Duodenal mucosa (tissue), 2 donors: ENCODE data around the gene COX7B.
A peak's percentile ranks its signal among the peaks of the same experiment; 100 is the strongest.
"Not testable (repeated sequence)": the region's sequence is repeated elsewhere in the genome, so short reads cannot be mapped to it uniquely, and the experiment has no call there.

Experiments used
- H3K27ac ChIP-seq: one replicate; pipeline ENCODE4 v1.7.0; 2013; ENCODE audit warnings: low read depth, low read length
- H3K27me3 ChIP-seq, 2 donors: one replicate each; pipeline ENCODE4 v1.7.0; 2013; ENCODE audit warnings: low read length in 2 of 2, control low read depth in 1 of 2; ENCODE audit not compliant: insufficient read depth in 2 of 2, control insufficient read depth in 1 of 2
- H3K36me3 ChIP-seq, 2 donors: one replicate each; pipeline ENCODE4 v1.7.0; 2013; ENCODE audit warnings: low read length in 2 of 2, control low read depth in 1 of 2; ENCODE audit not compliant: insufficient read depth in 2 of 2, control insufficient read depth in 1 of 2
- H3K4me1 ChIP-seq, 2 donors: one replicate each; pipeline ENCODE4 v1.7.0; 2013; ENCODE audit warnings: low read length in 2 of 2, control low read depth in 1 of 2; ENCODE audit not compliant: insufficient read depth in 2 of 2, control insufficient read depth in 1 of 2
- H3K4me3 ChIP-seq, 2 donors: one replicate each; pipeline ENCODE4 v1.7.0; 2013; ENCODE audit warnings: low read length in 2 of 2, low read depth in 1 of 2
- H3K9ac ChIP-seq, 2 donors: one replicate each; pipeline ENCODE4 v1.7.0; 2013; ENCODE audit warnings: low read length in 2 of 2, low read depth in 1 of 2
- H3K9me3 ChIP-seq, 2 donors: one replicate each; pipeline ENCODE4 v1.7.0; 2013; ENCODE audit warnings: low read length in 2 of 2, control low read depth in 1 of 2; ENCODE audit not compliant: control insufficient read depth in 1 of 2

Gene COX7B

DNA sequence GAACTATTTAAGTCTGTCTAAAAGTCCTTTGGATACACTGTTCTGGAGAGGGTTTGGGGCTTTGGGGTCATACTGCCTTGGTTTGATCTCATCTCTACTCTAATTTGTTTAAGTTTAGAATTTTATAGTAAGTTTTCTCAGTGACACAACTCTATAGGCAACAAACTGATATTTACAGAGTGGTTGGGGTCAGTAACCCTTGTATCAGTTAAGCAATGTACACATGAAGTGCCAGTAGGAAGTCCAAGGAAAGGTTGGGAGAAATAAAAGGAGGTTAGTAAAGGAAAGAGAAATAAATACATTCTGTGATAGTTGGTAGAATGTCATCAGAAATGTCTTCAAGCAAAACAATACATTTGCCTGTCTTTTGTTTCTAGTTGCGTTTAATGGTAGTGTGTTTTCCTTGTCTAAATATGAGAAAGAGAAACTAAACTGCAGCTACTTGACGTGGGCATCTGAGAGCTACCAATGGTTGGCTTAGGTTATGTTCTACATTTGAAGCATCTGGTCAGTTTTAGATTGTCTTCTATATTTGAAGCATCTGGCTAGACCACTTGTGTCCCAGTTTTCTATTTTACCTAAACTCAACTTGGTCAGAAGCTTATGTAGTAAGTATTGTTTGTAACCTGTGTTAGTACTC, 18.1 kb downstream of the COX7B start:
- Histone ChIP-seq H3K9ac (no peak overlapping the region), H3K27me3 (no peaks in the 10 kb centered on the region), H3K4me1 (peaks cover 0 to 5% of the 10 kb centered on the region in 2 donors), H3K4me3 (peak overlapping the region in 1 of 2 donors; percentile 15), H3K36me3 (no peaks in the 10 kb centered on the region), H3K9me3 (no peaks in the 10 kb centered on the region), H3K27ac (no peak overlapping the region)

DNA sequence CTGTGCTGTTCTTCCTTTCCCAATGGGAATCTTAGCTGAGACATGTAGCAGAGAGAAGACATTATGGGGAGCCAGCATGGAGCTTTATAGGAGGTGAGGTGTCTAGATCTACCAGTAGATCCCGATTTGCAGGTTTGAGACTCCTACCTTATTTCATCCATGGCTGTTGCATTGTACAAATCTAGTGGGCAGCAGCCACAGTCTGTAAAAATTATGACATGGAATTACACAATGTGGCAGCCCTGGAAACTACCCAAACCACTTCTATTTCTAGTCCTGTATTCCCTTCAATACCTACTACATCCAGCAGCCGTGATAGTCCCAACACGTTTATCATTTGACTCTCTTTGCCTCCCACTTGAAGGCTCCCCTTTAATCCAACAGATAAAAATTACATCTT, 19.3 kb downstream of the COX7B start:
- peaks cover 0 to 1% of the 10 kb centered on the region in 2 donors for H3K4me1 ChIP-seq
- H3K27ac ChIP-seq: no peak overlapping the region
- H3K27me3 ChIP-seq: no peaks in the 10 kb centered on the region
- H3K9me3 ChIP-seq: no peaks in the 10 kb centered on the region
- no peak overlapping the region for H3K9ac ChIP-seq
- H3K4me3 ChIP-seq: no peak overlapping the region
- H3K36me3 ChIP-seq: no peaks in the 10 kb centered on the region

DNA sequence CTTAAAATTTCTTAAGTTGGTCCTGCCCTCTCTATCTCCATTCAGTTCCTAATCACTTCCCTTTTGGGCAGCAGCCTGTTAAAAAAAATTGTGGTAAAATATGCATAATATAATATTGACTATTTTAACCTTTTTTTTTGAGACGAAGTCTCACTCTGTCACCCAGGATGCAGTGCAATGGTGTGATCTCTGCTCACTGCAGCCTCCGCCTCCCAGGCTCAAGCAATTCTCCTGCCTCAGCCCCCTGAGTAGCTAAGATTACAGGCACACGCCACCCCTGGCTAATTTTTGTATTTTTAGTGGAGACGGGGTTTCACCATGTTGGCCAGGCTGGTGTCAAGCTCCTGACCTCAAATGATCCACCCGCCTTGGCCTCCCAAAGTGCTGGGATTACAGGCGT, 20.1 kb downstream of the COX7B start:
- H3K27me3 ChIP-seq, H3K36me3 ChIP-seq, H3K9me3 ChIP-seq, H3K27ac ChIP-seq, H3K4me1 ChIP-seq, H3K9ac ChIP-seq, H3K4me3 ChIP-seq: not testable (repeated sequence)

DNA sequence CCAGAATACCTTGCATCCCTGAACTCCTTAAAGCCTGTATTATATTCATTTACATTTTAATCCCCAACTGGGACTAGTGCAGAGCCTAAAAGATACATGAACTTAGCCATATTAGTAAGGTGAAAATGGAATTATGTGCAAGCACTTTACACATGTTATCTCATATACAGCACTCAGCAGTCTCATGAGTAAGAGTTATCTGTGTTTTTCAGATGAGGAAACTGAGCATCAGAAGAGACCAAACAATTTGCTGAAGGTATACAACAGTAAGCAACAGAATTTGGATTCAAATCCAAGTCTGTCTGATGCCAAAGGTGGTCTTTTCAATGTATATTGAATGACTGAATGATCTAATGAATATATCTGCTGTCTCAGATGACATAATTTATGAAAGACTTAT, 23.5 kb downstream of the COX7B start:
- Histone ChIP-seq H3K4me3 (no peak overlapping the region), H3K9me3 (no peaks in the 10 kb centered on the region), H3K27me3 (no peaks in the 10 kb centered on the region), H3K36me3 (no peaks in the 10 kb centered on the region), H3K4me1 (no peaks in the 10 kb centered on the region), H3K27ac (no peak overlapping the region), H3K9ac (no peak overlapping the region)

DNA sequence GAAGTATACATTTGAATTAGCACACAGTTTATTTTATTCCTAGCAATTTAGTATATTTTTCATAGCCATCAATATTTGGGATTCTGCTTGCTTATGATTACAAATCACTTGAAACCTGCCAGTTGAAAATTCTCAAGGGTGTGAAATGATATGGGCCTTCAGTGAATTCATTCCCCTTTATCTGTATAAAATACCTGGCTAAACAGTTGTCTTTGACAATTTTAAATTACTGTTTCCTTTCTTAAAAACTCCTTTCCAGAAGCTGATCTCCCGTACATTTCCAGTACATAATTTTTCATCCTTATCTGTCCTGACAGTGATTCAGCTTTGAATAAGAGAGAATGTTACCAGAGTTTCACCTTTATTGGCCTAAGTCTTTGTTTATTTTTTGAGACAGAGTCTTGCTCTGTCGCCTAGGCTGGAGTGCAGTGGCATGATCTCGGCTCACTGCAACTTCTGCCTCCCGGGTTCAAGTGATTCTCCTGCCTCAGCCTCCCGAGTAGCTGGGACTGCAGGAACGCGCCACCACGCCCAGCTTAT, 25.1 kb downstream of the COX7B start:
- H3K4me1 ChIP-seq: no peaks in the 10 kb centered on the region
- no peaks in the 10 kb centered on the region for H3K27me3 ChIP-seq
- H3K9ac ChIP-seq: no peak overlapping the region
- H3K9me3 ChIP-seq: no peaks in the 10 kb centered on the region
- no peaks in the 10 kb centered on the region for H3K36me3 ChIP-seq
- H3K27ac ChIP-seq: no peak overlapping the region
- no peak overlapping the region for H3K4me3 ChIP-seq

DNA sequence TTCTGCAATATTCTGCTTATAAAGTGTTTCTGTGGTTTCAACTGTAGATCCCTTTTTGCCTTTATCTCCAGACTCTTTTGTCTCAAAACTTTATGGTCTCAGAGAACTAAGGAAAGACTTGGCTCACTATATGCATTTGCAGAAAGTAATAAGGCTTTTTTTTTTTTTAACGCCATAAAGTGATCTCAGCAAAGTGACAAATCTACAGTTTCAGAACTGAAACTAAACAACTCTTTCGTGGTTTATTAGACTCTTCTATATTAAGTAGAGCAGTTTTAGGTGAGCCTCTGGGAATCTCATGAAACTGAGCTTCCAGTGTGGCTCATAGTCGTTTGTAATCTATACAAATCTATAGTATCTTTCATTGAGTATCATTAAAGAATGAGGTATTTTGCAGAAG, 26.5 kb downstream of the COX7B start:
- H3K27me3 ChIP-seq: no peaks in the 10 kb centered on the region
- no peaks in the 10 kb centered on the region for H3K9me3 ChIP-seq
- H3K27ac ChIP-seq: no peak overlapping the region
- no peak overlapping the region for H3K9ac ChIP-seq
- H3K36me3 ChIP-seq: no peaks in the 10 kb centered on the region
- H3K4me3 ChIP-seq: no peak overlapping the region
- no peaks in the 10 kb centered on the region for H3K4me1 ChIP-seq

DNA sequence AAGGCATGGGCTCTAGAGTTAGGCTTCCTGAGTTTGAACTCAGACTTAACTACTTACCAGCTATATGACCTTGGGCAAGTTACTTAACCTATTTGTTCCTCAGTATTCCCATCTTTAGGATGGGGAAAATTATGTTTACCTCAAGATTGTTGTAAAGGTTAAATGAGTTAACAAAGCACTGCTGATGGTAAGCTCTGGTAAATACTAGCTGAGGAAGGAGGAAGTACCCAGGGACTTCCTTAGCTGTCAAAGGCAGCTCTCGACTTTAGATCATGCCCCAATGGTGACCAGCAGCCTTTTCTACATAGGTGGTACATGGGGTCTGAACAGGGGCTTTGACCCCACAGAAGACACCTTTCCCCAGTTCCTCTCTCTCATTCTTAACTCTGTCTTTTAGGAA, 31.3 kb downstream of the COX7B start:
- no peaks in the 10 kb centered on the region for H3K36me3 ChIP-seq
- H3K4me3 ChIP-seq: no peak overlapping the region
- H3K27ac ChIP-seq: no peak overlapping the region
- no peaks in the 10 kb centered on the region for H3K4me1 ChIP-seq
- no peak overlapping the region for H3K9ac ChIP-seq
- no peaks in the 10 kb centered on the region for H3K9me3 ChIP-seq
- no peaks in the 10 kb centered on the region for H3K27me3 ChIP-seq

DNA sequence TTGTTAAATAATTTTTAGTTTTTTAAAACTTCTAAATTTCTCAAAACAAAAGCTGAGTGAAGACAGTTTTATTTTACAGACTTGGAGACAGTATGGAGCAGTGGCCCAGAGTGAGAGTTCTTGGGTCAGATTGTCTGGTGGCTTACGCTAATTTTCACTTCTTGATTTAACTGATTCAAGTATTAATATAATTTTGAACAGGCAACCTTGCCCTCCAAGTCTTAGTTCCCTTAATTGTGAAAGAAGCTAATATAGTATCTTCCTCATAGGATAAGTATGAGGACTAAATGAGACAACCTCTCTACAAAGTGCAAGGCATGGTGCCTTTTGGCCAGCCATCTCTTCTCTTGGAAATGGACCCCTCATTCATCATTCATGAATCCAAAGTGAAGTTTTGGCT, 36.6 kb downstream of the COX7B start:
- no peak overlapping the region for H3K27ac ChIP-seq
- H3K36me3 ChIP-seq: no peaks in the 10 kb centered on the region
- H3K9me3 ChIP-seq: no peaks in the 10 kb centered on the region
- H3K27me3 ChIP-seq: no peaks in the 10 kb centered on the region
- H3K4me1 ChIP-seq: peaks cover 0 to 4% of the 10 kb centered on the region in 2 donors
- H3K4me3 ChIP-seq: no peak overlapping the region
- H3K9ac ChIP-seq: no peak overlapping the region

DNA sequence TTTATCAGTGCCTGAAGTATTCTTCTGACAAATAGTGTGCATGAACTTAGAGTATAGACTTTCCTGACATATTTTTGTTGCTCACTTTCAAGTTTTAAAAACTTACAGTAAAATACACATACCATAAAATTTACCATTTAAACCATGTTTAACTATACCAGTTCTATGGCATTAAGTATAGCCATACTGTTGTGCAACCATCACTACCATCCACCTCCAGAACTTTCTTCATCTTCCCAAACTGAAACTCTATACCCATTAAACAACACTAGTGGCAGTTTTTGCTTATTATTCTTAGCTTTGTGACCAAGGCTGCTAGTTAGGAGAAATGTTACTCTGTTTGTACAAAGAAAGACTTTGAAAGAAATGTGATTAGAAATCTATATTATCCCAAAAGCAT, 37.0 kb downstream of the COX7B start:
- Histone ChIP-seq H3K4me3 (no peak overlapping the region), H3K36me3 (no peaks in the 10 kb centered on the region), H3K9ac (no peak overlapping the region), H3K4me1 (peaks cover 0 to 4% of the 10 kb centered on the region in 2 donors), H3K9me3 (no peaks in the 10 kb centered on the region), H3K27me3 (no peaks in the 10 kb centered on the region), H3K27ac (no peak overlapping the region)

DNA sequence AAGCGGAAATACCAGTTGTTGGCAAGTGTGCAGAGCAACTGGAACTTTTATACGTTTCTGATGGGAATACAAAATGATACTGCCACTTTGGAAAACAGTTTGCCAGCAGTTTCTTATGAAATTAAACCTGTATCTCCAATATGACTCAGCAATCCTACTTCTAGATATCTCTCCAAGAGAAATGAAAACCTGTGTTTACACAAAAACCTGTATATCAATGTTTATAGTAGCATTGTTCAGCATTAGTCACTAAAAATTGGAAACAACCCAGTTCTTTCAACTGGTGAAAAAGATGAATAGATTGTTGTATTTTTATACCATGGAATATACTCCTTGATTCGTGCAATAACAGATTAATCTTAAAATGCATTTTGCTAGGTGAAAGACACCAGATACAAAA, 38.0 kb downstream of the COX7B start:
- peaks cover 2 to 4% of the 10 kb centered on the region in 2 donors for H3K4me1 ChIP-seq

More for the DNA sequence above, 38.0 kb downstream of the COX7B start:
- no peaks in the 10 kb centered on the region for H3K36me3 ChIP-seq
- no peak overlapping the region for H3K27ac ChIP-seq
- no peak overlapping the region for H3K4me3 ChIP-seq
- no peak overlapping the region for H3K9ac ChIP-seq
- no peaks in the 10 kb centered on the region for H3K27me3 ChIP-seq
- no peaks in the 10 kb centered on the region for H3K9me3 ChIP-seq
